ENCODE measurements around the gene TSPY1.
"Not testable (repeated sequence)": the region's sequence is repeated elsewhere in the genome, so short reads cannot be mapped to it uniquely, and the experiment has no call there.

GRCh38 chrY:9516287-9516686 lies 49.5 kb downstream of the TSPY1 start:
- not testable (repeated sequence) for TF ChIP-seq POLR2A, POLR2AphosphoS5 (IDR thresholded peaks at IDR 0.05; ENCODE audit: low read depth, low read length)

Data from GM12892 (cell line).